HepG2 (cell line): ENCODE measurements around the gene NCOA5. TPM values are rescaled to one million over a fixed set of nuclear protein-coding genes. Genes with fewer than 3 reads are reported as not detected.

Source experiments
- NR2C2 ChIP-seq: sonication (generic); formaldehyde crosslinking; IDR thresholded peaks from 2 replicates; pipeline ENCODE4 v1.4.0; 2020; ENCODE audit warnings: missing genetic modification reagents, mild to moderate bottlenecking, moderate library complexity, borderline replicate concordance
- RARA ChIP-seq: IDR thresholded peaks from 2 replicates; pipeline ENCODE4 v1.6.1; 2016; ENCODE audit warnings: missing genetic modification reagents, missing compliant biosample characterization
- RBM39 ChIP-seq: fragments of 200-400 bp; formaldehyde crosslinking; IDR thresholded peaks from one replicate; pipeline ENCODE4 v1.6.1; 2018; ENCODE audit warnings: antibody characterized with exemption, mild to moderate bottlenecking, low read depth, low read length; ENCODE audit not compliant: poor library complexity, severe bottlenecking
- RFX1 ChIP-seq: fragments of 450-650 bp; IDR thresholded peaks from 2 replicates; pipeline ENCODE4 v1.6.1; 2017
- SIN3A ChIP-seq: IDR thresholded peaks from 2 replicates; pipeline ENCODE4 v1.6.1; 2011; ENCODE audit warnings: low read depth, mild to moderate bottlenecking, control low read depth, low read length, borderline replicate concordance
- SMC3 ChIP-seq: IDR thresholded peaks from 2 replicates; pipeline ENCODE4 v1.6.1; 2011; ENCODE audit warnings: low read length, improper control_type of control experiment
- TBX2 ChIP-seq: sonication (generic); formaldehyde crosslinking; IDR thresholded peaks from 2 replicates; pipeline ENCODE4 v1.5.0; 2020; ENCODE audit warnings: missing genetic modification reagents, mild to moderate bottlenecking, borderline replicate concordance
- ZBTB26 ChIP-seq: IDR thresholded peaks from 2 replicates; pipeline ENCODE4 v1.6.1; 2016; ENCODE audit warnings: missing compliant biosample characterization, missing genetic modification reagents, borderline replicate concordance
- ZFP91 ChIP-seq: sonication (generic); formaldehyde crosslinking; IDR thresholded peaks from 2 replicates; pipeline ENCODE4 v1.9.0; 2022; ENCODE audit warnings: missing genetic modification reagents, mild to moderate bottlenecking, borderline replicate concordance
- ZNF337 ChIP-seq: sonication (generic); formaldehyde crosslinking; IDR thresholded peaks from 2 replicates; pipeline ENCODE4 v1.5.1; 2020; ENCODE audit warnings: missing genetic modification reagents, low read depth, mild to moderate bottlenecking, borderline replicate concordance
- ZNF580 ChIP-seq: IDR thresholded peaks from 2 replicates; pipeline ENCODE4 v1.6.1; 2016; ENCODE audit warnings: low read depth, borderline replicate concordance
- ZNF607 ChIP-seq: sonication (generic); formaldehyde crosslinking; IDR thresholded peaks from 2 replicates; pipeline ENCODE4 v1.5.1; 2020; ENCODE audit warnings: missing genetic modification reagents, mild to moderate bottlenecking, borderline replicate concordance
- ZNF672 ChIP-seq: sonication (generic); formaldehyde crosslinking; IDR thresholded peaks from 2 replicates; pipeline ENCODE4 v1.8.1; 2022; ENCODE audit warnings: missing genetic modification reagents
- ZSCAN20 ChIP-seq: sonication (generic); formaldehyde crosslinking; IDR thresholded peaks from 2 replicates; pipeline ENCODE4 v1.4.0; 2020; ENCODE audit warnings: missing genetic modification reagents, mild to moderate bottlenecking, borderline replicate concordance
- ZSCAN29 ChIP-seq: sonication (generic); formaldehyde crosslinking; conservative IDR thresholded peaks from 2 replicates; pipeline ENCODE4 v1.4.0; 2020; ENCODE audit warnings: mild to moderate bottlenecking, missing genetic modification reagents
- ZSCAN9 ChIP-seq: IDR thresholded peaks from 2 replicates; pipeline ENCODE4 v1.6.1; 2016; ENCODE audit warnings: borderline replicate concordance
- polyA plus RNA-seq, 8 experiments: library from polyadenylated mRNA; depleted of rRNA in 3 of 8; stranded (reverse) in 7 of 8; unstranded in 1 of 8; fragments of >200 nt; fragmentation: Illumina TruSeq in 4 of 8; extraction: Trizol in 4 of 8; gene quantifications; 2 replicates each; pipeline versions ENCODE4 v1.2.1 to v1.2.3, GENCODE V29; 2011 to 2016; ENCODE audit warnings: low read depth in 4 of 8, missing spikeins in 1 of 8, mixed read lengths in 1 of 8; ENCODE audit not compliant: insufficient read depth in 1 of 8
- total RNA-seq, 5 experiments: library from RNA; depleted of rRNA; stranded (reverse); fragments of >200 nt; fragmentation: Illumina TruSeq; extraction: Trizol; gene quantifications; 2 replicates each; pipeline ENCODE4 v1.2.3, GENCODE V29; 2016; ENCODE audit warnings: low read depth in 1 of 5

Gene NCOA5
- total and polyA plus RNA-seq, 2 of the 13 experiments (the other 11 are each of a cell fraction or from before 2014, with no cell fraction given), result 16.5 to 28.4 TPM

- TF ChIP-seq ZNF580 (CRISPR knock-in tag) (no peak), RBM39 (peak; percentile 80), ZNF672 (CRISPR knock-in tag) (no peak), SMC3 (0 out of 2 replicates have a peak, but pooled peaks have one; percentile 7), TBX2 (CRISPR knock-in tag) (0 out of 2 replicates have a peak, but pooled peaks have one; percentile 31), NR2C2 (CRISPR knock-in tag) (no peak), RFX1 (no peak), ZSCAN20 (CRISPR knock-in tag) (no peak), ZBTB26 (peak; percentile 35; the same call in 1 of the 2 replicates), ZFP91 (CRISPR knock-in tag) (peak; percentile 38; the same call in 1 of the 2 replicates), RARA (CRISPR knock-in tag) (no peak), ZSCAN9 (CRISPR knock-in tag) (no peak), ZNF607 (CRISPR knock-in tag) (no peak), SIN3A (no peak), ZNF337 (CRISPR knock-in tag) (no peak), ZSCAN29 (CRISPR knock-in tag) (no peak)
Observed at GRCh38 chr20:46022411-46023147, 67.2 kb downstream of the NCOA5 start (continued).
